ENCODE data around the gene FOXI3. TPM values are rescaled to one million over a fixed set of nuclear protein-coding genes. Genes with fewer than 3 reads are reported as not detected.

The FOXI3 gene
- total RNA-seq, 3 donors from 2014 or later = not detected

GRCh38 chr2:88450925-88451810 lies 1.3 kb downstream of the FOXI3 start:
- Histone ChIP-seq H3K4me3 (peak overlapping the region in 2 of 3 donors; percentile 29 to 67), H3K9me3 (no peaks in the 10 kb centered on the region), H3K27me3 (peaks cover 0 to 81% of the 10 kb centered on the region in 2 donors), H3K36me3 (no peaks in the 10 kb centered on the region), H3K4me1 (peaks cover 0 to 7% of the 10 kb centered on the region in 2 donors), H3K27ac (no peak overlapping the region)
- intact Hi-C loops (cut with DNase I; ENCODE audit: low total_unique reads) = no loop called here
- no peak for DNase-seq (ENCODE audit: low spot score in 2 of 2)
- TF ChIP-seq CTCF (IDR thresholded peaks at IDR 0.05) (no peak), POLR2AphosphoS5 (IDR thresholded peaks at IDR 0.05) (no peak), POLR2A (IDR thresholded peaks at IDR 0.05) (no peak)

GRCh38 chr2:88450186-88450585 lies 2.3 kb downstream of the FOXI3 start:
- Histone ChIP-seq H3K4me3 (no peak overlapping the region), H3K27me3 (peaks cover 0 to 78% of the 10 kb centered on the region in 2 donors), H3K36me3 (no peaks in the 10 kb centered on the region), H3K4me1 (peaks cover 0 to 7% of the 10 kb centered on the region in 2 donors), H3K27ac (no peak overlapping the region), H3K9me3 (no peaks in the 10 kb centered on the region)
- DNase-seq (ENCODE audit: low spot score in 2 of 2) = no peak
- TF ChIP-seq POLR2AphosphoS5 (IDR thresholded peaks at IDR 0.05) (no peak), CTCF (IDR thresholded peaks at IDR 0.05) (no peak), POLR2A (IDR thresholded peaks at IDR 0.05) (no peak)
- intact Hi-C loops (cut with DNase I; ENCODE audit: low total_unique reads) = no loop called here

GRCh38 chr2:88448248-88448647 lies 4.2 kb downstream of the FOXI3 start:
- TF ChIP-seq POLR2AphosphoS5 (IDR thresholded peaks at IDR 0.05) (no peak), CTCF (IDR thresholded peaks at IDR 0.05) (no peak)
- H3K27ac ChIP-seq = no peak overlapping the region
- no peak overlapping the region for H3K4me3 ChIP-seq
- H3K4me1 ChIP-seq = peaks cover 0 to 7% of the 10 kb centered on the region in 2 donors
- intact Hi-C loops (cut with DNase I; ENCODE audit: low total_unique reads) = no loop called here
- DNase-seq (ENCODE audit: low spot score in 2 of 2) = no peak
- no peaks in the 10 kb centered on the region for H3K36me3 ChIP-seq
- peaks cover 0 to 58% of the 10 kb centered on the region in 2 donors for H3K27me3 ChIP-seq
- no peaks in the 10 kb centered on the region for H3K9me3 ChIP-seq

GRCh38 chr2:88443353-88443938 lies 9.0 kb downstream of the FOXI3 start:
- TF ChIP-seq POLR2A (IDR thresholded peaks at IDR 0.05) = no peak
- TF ChIP-seq POLR2AphosphoS5 (IDR thresholded peaks at IDR 0.05) = no peak
- no peak for TF ChIP-seq CTCF (IDR thresholded peaks at IDR 0.05)
- H3K27me3 ChIP-seq = peaks cover 0 to 31% of the 10 kb centered on the region in 2 donors
- no peak for DNase-seq (ENCODE audit: low spot score in 2 of 2)

GRCh38 chr2:88442473-88442872 lies 10.0 kb downstream of the FOXI3 start:
- no peak for DNase-seq (ENCODE audit: low spot score in 2 of 2)
- Histone ChIP-seq H3K4me3 (no peak overlapping the region), H3K4me1 (no peaks in the 10 kb centered on the region), H3K27ac (no peak overlapping the region), H3K36me3 (no peaks in the 10 kb centered on the region), H3K27me3 (peaks cover 0 to 27% of the 10 kb centered on the region in 2 donors), H3K9me3 (no peaks in the 10 kb centered on the region)
- no peak for TF ChIP-seq POLR2AphosphoS5 (IDR thresholded peaks at IDR 0.05)
- TF ChIP-seq CTCF (IDR thresholded peaks at IDR 0.05) = no peak
- TF ChIP-seq POLR2A (IDR thresholded peaks at IDR 0.05) = no peak
- intact Hi-C loops (cut with DNase I; ENCODE audit: low total_unique reads) = no loop called here

More at GRCh38 chr2:88443353-88443938, 9.0 kb downstream of the FOXI3 start:
- H3K4me1 ChIP-seq = no peaks in the 10 kb centered on the region
- no peak overlapping the region for H3K4me3 ChIP-seq
- intact Hi-C loops (cut with DNase I; ENCODE audit: low total_unique reads) = no loop called here
- H3K9me3 ChIP-seq = no peaks in the 10 kb centered on the region
- H3K27ac ChIP-seq = no peak overlapping the region
- no peaks in the 10 kb centered on the region for H3K36me3 ChIP-seq
